ENCODE measurements around the gene DIPK1A. TPM values are rescaled to one million over a fixed set of nuclear protein-coding genes. Genes with fewer than 3 reads are reported as not detected.
"Not testable (repeated sequence)": the region's sequence is repeated elsewhere in the genome, so short reads cannot be mapped to it uniquely, and the experiment has no call there.

The DIPK1A gene
- total RNA-seq, 3 donors from 2014 or later: 7.6 to 20.4 (median 12.8) TPM

DNA sequence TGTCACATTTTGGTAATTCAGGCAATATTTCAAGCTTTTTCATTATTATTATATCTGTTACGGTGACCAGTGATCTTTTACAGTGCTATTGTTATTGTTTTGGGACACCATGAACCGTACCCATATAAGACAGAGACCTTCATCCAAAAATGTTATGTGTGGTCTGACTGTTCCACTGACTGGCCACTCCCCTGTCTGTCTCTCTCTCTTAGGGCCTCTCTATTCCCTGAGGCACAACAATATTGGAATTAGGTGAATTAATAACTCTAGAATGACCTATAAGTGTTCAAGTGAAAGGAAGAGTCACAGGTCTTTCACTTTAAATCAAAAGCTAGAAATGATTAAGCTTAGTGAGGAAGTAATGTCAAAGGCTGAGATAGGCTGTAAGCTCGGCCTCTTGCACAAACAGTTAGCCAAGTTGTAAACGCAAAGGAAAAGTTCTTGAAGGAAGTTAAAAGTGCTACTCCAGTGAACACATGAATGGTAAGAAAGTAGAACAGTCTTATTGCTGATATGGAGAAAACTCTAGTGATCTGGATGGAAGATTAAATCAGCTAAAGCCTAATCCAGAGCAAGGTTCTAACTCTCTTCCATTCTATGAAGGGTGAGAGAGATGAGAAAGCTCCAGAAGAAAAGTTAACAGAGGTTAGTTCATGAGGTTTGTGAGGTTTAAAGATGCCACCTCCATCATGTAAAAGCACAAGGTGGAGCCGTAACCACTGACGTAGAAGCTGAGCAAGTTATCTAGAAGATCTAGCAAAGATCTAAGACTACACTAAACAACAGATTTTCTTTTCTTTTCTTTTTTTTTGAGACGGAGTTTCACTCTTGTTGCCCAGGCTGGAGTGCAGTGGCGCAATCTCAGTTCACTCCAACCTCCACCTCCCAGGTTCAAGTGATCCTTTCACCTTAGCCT is 19.7 kb upstream of the DIPK1A start:
- DNase-seq (no peak), ATAC-seq (peak; percentile 84)
- no peak for TF ChIP-seq CTCF (IDR thresholded peaks at IDR 0.05)

DNA sequence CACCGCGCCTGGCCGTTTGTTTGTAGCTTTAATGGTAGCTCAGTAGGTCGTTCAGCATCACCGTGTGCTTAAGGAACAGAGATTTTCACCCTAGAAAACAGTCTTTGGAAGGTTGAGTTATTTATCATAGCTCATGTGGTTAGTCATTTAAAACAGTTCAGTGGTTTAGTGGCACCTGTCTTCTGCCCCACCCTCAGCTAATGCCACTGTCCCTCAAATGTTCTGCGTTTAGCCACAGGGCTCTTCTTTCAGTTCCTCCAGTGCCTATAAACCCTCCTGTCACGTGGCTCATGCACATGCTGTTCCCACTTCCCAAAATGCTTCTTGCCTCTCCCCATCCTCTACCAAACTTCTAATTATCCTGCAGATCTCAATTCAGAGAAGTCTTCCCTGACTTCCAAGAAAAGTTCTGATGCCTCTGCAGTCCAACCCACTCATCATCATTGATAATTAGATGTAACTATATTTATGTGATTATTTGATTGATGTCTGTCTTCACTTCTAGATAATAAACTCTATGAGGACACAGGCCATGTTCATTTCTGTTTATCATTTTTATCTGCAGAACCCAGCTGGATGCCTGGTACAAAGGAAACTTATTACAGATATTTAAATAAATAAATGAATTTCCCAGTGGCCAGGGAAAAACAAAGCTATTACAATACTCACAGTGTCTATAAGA is 14.4 kb upstream of the DIPK1A start:
- no peaks in the 10 kb centered on the region for H3K9me3 ChIP-seq
- ATAC-seq: peak; percentile 82
- peaks cover 5% of the 10 kb centered on the region for H3K4me1 ChIP-seq (ENCODE audit: low read depth)
- peak in 1 of 3 donors; percentile 57 for DNase-seq
- intact Hi-C loops (cut with DNase I, micrococcal nuclease): no loop called here
- no peaks in the 10 kb centered on the region for H3K36me3 ChIP-seq (ENCODE audit: low read depth)
- H3K4me3 ChIP-seq: no peak overlapping the region
- no peak for TF ChIP-seq CTCF (IDR thresholded peaks at IDR 0.05)

More for the DNA sequence above, 19.7 kb upstream of the DIPK1A start:
- no peak overlapping the region for H3K4me3 ChIP-seq
- no peaks in the 10 kb centered on the region for H3K36me3 ChIP-seq (ENCODE audit: low read depth)
- H3K9me3 ChIP-seq: no peaks in the 10 kb centered on the region
- intact Hi-C loops (cut with DNase I, micrococcal nuclease): no loop called here
- H3K4me1 ChIP-seq (ENCODE audit: low read depth): peaks cover 10% of the 10 kb centered on the region

- H3K4me3 ChIP-seq; H3K4me1 ChIP-seq (ENCODE audit: low read depth); intact Hi-C loops (cut with DNase I, micrococcal nuclease); ATAC-seq; H3K36me3 ChIP-seq (ENCODE audit: low read depth); DNase-seq; H3K9me3 ChIP-seq: not testable (repeated sequence)
Measured at GRCh38 chr1:92974112-92974511, 12.8 kb upstream of the DIPK1A start.

- intact Hi-C loops (cut with DNase I, micrococcal nuclease): no loop called here
- TF ChIP-seq CTCF (IDR thresholded peaks at IDR 0.05): no peak
- ATAC-seq (peak; percentile 19), DNase-seq (no peak)
- Histone ChIP-seq H3K9me3 (no peaks in the 10 kb centered on the region), H3K4me1 (ENCODE audit: low read depth) (no peaks in the 10 kb centered on the region), H3K4me3 (no peak overlapping the region), H3K36me3 (ENCODE audit: low read depth) (no peaks in the 10 kb centered on the region)
Measured at GRCh38 chr1:92973203-92973897, 12.1 kb upstream of the DIPK1A start.

DNA sequence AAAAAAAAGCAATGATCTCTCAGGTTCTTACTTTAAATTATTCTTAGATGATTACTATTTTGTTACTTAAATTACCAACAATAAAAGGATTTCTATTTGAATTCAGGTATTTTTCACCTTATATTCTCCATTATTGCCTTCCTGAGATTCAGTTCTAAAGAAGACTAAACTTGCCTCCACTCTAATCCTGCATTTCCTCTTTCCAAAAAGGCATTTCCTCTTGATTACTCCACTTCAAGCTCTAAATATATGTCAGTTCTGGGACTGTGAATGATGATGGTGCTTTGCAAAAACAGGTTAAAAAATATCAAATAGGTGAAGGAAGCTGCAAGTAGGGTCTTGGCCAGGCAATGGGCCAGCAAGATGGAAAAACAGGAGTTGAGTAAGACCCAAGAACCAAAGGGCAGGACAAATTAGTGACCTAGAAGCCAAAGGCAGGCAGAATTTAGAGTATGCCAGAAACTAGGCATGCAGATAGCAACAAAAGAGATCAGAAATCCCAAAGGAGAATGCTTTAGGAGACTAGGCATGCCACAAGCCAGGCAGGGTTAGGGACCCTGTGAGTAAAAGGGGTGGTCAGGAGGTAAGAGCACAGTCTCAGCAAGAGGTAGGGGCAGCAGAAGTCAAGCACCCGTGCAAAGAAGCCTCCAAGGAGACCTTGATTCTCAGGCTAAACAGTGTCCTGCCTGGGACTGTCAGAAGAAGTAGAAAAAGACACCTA is 11.3 kb upstream of the DIPK1A start:
- no peak for TF ChIP-seq CTCF (IDR thresholded peaks at IDR 0.05)
- DNase-seq (no peak), ATAC-seq (no peak)
- H3K36me3 ChIP-seq (ENCODE audit: low read depth): no peaks in the 10 kb centered on the region
- H3K4me1 ChIP-seq (ENCODE audit: low read depth): no peaks in the 10 kb centered on the region
- no peak overlapping the region for H3K4me3 ChIP-seq
- intact Hi-C loops (cut with DNase I, micrococcal nuclease): no loop called here
- no peaks in the 10 kb centered on the region for H3K9me3 ChIP-seq

DNA sequence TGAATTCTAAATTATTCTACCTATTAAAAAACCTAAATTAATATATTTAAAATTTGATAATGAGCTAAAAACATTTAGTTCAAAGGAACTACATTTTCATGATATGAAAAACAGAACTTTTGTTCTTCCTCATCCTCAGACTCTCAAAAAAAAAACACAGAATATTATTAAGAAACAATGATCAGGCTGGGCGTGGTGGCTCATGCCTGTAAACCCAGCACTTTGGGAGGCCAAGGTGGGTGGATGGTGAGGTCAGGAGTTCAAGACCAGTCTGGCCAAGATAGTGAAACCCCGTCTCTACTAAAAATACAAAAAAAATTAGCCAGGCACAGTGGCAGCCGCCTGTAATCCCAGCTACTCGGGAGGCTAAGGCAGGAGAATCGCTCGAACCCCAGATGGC is 10.7 kb upstream of the DIPK1A start:
- DNase-seq; ATAC-seq; H3K4me1 ChIP-seq (ENCODE audit: low read depth); H3K36me3 ChIP-seq (ENCODE audit: low read depth); H3K4me3 ChIP-seq; intact Hi-C loops (cut with DNase I, micrococcal nuclease); H3K9me3 ChIP-seq: not testable (repeated sequence)

Data from mucosa of descending colon (tissue), 3 donors.